ENCODE results near the gene DDX31.

DNA sequence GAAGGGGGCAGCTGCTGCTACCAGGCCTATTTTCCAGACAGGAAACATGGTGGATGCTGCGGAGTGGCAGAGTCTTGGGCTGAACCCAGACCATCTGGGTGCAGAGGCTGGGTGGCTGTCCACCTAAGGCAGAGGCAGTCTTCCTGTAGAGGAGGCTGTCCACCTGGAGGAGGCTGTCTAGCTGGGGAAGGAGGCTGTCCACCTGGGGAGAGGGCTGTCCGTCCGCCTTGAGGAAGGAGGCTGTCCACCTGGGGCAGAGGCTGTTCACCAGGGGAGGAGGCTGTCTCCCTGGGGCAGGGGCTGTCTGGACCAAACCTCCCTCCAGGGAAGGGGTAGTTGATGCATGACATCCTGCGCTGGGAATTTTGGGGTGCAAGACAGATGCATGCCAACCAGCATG is 126.5 kb downstream of the DDX31 start:
- TF ChIP-seq, protein P1, sequence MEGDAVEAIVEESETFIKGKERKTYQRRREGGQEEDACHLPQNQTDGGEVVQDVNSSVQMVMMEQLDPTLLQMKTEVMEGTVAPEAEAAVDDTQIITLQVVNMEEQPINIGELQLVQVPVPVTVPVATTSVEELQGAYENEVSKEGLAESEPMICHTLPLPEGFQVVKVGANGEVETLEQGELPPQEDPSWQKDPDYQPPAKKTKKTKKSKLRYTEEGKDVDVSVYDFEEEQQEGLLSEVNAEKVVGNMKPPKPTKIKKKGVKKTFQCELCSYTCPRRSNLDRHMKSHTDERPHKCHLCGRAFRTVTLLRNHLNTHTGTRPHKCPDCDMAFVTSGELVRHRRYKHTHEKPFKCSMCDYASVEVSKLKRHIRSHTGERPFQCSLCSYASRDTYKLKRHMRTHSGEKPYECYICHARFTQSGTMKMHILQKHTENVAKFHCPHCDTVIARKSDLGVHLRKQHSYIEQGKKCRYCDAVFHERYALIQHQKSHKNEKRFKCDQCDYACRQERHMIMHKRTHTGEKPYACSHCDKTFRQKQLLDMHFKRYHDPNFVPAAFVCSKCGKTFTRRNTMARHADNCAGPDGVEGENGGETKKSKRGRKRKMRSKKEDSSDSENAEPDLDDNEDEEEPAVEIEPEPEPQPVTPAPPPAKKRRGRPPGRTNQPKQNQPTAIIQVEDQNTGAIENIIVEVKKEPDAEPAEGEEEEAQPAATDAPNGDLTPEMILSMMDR (IDR thresholded peaks at IDR 0.05; ENCODE audit: low read depth, low read length, poor library complexity, severe bottlenecking), result no peak
- TF ChIP-seq EZH2phosphoT487 (IDR thresholded peaks at IDR 0.05; ENCODE audit: borderline replicate concordance, low read length), result no peak

Data from DOHH2 (cell line).